ENCODE data around the gene TRAK2.
"Not testable (repeated sequence)": the region's sequence is repeated elsewhere in the genome, so short reads cannot be mapped to it uniquely, and the experiment has no call there.

The TRAK2 gene, protein sequence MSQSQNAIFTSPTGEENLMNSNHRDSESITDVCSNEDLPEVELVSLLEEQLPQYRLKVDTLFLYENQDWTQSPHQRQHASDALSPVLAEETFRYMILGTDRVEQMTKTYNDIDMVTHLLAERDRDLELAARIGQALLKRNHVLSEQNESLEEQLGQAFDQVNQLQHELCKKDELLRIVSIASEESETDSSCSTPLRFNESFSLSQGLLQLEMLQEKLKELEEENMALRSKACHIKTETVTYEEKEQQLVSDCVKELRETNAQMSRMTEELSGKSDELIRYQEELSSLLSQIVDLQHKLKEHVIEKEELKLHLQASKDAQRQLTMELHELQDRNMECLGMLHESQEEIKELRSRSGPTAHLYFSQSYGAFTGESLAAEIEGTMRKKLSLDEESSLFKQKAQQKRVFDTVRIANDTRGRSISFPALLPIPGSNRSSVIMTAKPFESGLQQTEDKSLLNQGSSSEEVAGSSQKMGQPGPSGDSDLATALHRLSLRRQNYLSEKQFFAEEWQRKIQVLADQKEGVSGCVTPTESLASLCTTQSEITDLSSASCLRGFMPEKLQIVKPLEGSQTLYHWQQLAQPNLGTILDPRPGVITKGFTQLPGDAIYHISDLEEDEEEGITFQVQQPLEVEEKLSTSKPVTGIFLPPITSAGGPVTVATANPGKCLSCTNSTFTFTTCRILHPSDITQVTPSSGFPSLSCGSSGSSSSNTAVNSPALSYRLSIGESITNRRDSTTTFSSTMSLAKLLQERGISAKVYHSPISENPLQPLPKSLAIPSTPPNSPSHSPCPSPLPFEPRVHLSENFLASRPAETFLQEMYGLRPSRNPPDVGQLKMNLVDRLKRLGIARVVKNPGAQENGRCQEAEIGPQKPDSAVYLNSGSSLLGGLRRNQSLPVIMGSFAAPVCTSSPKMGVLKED
- 88.2 to 147 reads per million in 2 donors for total RNA-seq

DNA sequence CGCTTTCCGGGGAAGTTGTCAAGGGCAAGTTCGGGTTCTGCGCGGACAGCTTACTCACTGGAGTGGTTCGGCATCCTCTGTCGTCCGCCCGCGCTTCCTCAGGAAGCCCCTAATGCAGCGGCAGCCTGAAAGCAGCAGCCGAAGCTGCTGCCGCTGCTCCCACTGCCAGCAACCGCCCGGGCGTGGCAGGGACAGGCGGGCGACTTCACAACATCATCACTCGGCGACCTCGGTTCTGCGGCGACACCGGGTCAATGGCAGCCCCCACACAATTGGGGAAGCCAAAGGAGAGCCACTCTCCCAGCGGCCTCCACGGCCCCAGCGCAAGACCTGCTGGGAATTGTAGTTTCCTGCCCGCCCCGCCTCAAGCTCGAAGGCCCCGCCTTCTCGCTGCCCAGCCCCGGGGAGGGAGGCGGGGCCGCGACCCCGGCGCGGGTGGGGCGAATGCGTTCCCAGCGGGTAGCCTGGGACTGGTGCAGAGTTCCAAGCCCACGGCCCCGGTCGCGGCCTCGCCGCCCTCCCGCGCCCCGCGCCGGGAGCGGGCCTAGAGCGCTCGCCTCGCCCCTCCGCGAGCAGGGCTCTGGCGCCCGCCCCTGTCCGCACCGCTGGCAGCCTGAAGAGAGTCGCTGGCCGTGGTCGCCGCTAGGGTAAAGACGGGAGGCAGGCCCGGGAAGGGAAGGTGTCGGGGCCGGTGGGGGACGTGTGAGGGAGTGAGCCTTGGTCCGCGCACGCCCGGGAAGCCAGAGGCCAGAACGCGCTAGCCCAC is at the start of gene TRAK2, which contains the start of gene STRADB:
Gene TRAK2 (minus strand): TSS at position 167 of the 766 bp plus-strand sequence. CDS start 30,951 bp downstream, outside the sequence.
Gene STRADB (plus strand): TSS at position 449 of the 766 bp plus-strand sequence. CDS start 3,101 bp downstream, outside the sequence.
- DNase-seq, result peak; percentile 86 to 99 (median 95)

DNA sequence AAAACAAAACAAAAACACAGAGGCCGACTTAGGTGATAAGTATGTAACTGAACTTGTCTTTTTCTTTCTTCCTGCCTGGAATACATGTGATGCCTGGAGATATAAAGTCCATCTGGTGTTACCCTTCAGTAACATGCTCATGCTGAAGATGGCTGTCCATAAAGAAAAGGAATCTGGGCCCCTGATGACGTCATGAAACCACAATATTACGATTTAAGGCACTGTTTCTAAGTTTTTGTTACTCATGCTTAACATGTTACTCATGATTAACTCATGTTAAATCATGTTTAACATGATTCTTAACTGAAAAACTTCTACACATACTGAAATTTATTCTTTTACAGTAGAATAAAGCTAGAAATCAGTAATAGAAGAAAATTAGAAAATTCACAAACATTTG is 49.3 kb upstream of the TRAK2 start:
- peak in 1 of 5 experiments; percentile 2 for DNase-seq

DNA sequence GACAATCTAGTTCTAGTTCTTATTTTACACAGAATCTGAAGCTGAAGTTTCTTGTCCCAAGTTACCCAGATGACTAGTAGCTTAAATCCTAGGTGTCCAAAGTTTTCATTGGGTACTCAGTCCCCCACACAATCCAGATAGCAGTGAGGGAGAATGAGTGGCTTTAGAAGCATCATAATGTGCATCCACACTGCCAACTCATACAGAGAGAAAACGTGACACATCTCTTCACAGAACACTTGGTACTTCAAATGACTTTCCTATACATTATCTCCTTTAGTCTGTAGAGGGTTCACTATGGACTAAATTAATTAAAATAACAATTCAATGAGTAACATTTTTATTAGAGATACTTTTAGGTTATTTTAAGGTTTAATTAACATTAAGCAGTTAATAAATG is 45.5 kb upstream of the TRAK2 start:
- DNase-seq, result no peak

DNA sequence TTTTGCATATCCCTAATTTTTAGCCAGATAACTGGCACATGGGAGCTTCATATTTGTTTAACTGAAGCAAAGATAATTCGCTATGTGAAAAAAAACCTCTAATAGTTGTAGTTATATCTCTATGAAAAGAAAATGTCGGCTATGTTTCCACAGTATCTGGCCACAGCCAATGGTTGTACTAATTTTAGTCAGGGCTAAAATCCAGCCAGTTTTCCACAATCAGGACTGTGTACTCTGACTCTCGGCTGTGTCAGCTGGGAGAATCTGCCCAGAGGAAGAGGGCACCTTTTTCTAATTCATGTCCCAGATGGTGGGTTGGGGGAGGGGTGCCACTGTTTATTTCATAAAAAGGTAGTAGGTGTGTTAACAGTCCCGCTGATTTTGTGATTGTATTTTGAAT is 39.0 kb upstream of the TRAK2 start:
- no peak for DNase-seq

DNA sequence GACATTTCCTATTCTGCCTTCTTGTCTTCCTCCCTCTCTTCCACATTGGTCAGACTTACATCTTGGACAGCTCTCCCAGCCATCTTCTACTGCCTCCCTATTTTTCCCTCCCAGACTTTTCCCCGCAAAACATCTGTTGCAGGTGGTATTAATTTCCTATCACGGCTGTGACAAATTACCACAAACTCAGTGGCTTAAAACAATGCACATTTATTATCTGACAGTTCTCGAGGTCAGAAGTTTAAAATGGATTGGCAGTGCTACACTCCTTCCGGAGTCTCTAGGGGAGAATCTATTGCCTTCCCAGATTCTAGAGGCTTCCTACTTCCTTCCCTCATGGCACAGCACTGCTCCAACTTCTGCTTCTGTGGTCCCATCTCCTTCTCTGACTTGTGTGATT is 33.5 kb upstream of the TRAK2 start:
- no peak for DNase-seq

DNA sequence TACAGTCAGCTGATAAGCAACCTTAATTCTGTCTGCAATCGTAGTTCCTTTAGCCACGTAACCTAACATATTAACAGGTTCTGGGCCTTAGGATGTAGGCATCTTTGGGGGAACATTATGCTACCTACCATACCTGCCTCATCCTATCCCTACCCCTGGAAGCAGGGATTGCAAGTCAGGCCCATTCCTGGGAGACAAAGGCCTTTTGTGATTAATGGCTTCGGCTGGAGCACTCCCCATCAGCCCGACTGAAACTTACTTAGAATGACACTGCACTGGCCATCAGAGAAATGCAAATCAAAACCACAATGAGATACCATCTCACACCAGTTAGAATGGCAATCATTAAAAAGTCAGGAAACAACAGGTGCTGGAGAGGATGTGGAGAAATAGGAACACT is 32.5 kb upstream of the TRAK2 start:
- not testable (repeated sequence) for DNase-seq

DNA sequence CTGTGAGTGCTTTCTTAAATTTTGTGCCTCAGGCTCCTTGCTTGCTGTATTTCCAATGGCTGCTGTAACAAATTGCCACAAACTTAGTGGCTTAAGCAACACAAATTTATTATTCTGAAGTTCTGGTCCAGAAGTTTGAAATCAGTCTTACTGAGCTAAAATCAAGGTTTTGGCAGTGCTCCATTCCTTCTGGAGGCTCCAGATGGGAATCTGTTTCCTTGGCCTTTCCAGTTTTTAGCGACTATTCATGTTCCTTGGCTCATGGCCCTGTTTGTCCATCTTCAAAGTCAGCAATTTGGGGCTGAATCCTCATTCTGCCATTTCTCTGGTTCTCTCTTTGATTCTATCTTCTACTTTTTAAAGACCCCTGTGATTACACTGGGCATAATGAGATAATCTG is 32.1 kb upstream of the TRAK2 start:
- no peak for DNase-seq

DNA sequence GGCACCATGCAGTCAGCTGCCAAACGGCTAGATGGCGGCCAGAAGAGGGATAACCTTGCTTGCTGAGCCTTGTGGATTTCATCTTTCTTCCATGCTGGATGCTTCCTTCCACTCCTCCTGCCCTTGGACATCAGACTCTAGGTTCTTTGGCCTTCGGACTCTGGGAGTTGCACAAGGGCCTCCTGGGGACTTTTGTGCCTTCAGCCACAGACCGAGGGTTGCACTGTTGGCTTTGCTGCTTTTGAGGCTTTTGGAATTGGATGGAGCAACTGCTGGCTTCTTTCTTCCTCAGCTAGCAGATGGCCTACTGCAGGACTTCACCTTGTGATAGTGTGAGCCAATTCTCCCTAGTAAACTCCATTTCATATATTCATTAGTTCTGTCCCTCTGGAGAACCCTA is 31.3 kb upstream of the TRAK2 start:
- DNase-seq, result no peak

DNA sequence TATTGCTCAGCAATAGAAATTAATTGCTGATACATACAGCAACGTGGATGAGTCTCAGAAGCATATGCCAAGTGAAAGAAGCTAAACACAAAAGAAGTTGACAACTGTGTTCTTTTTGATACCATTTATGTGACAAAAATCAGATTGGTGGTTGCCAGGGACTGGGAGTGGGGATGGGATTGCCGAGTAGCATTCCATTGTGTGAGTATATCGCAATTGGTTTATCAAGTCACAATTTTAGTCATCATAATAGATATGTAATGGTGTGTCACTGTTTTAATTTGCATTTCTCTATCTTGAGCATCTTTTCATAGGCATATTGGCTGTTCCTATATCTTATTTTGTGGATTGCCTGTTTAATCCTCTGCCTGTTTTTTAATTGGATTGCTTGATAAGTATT is 21.2 kb upstream of the TRAK2 start:
- DNase-seq, result no peak

DNA sequence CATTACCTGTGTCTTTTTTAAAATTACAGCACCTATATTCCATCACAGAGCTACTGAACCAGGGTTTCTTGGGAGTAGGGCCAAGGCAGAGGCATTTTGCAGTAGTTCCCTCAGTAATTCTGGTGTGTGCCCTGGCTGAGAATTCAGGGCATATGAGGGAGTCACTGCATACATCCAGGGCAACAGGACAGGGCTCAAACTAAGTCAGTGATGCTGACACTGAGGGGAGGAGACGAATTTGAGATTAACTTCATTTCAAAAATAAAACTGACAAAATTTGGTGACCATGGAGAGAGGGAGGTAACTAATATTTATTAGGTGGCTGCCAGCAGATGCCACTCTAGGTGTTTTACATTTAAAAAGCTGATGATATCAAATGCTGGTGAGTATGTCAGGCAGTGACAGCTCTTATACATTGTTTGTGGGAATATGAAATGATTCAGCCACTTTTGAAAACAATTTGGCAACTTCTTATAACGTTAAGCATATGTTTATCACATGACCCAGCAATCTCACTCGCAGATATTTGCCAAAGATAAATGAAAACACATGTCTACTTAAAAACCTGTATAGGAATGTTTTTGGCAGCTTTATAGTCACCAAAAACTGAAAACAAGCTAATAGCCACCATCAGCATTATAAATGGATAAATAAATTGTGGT is 20.6 kb upstream of the TRAK2 start:
- DNase-seq, result no peak

DNA sequence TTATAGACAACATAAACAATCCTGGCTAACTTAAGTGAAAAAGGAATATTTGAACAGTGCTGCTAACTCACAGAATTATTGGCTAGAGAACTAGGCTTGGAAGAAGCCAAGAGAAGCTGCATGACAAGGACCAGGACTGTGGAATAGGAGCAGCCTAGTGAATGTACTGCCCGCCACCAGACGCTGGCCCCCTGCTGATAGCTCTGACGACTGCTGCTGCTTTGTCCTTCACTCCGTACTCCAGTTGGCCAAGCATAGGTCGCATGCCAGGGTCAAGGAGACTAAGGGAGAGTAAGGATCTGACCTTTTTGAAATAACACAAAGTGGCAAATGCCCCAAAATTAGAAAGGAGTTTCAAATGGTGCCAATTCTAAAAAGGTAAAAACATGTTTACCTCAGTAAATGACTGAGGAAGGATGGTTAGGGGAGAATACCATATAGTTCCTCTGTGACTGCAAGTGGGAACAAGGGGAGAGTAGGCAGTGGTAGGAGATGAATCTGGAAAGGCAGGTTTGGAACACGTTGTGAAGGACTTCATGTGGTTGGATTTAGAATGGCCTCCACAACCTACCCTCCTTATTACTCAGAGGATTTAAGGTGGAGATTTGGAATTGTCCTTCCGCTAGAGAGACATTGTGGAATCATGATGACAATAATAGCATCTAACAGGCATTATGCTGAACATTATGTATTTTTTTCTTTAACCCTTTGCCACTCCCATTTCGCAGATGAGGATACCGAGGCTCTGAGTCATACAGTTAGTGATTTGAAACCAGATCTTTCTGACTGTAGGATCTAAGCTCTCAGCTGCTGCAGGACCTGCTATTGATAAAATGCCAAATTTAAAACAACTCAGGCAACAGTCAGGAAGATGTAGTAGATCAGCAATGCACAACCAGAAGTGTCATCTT is 19.8 kb upstream of the TRAK2 start:
- DNase-seq, result peak in 1 of 5 experiments; percentile 48

DNA sequence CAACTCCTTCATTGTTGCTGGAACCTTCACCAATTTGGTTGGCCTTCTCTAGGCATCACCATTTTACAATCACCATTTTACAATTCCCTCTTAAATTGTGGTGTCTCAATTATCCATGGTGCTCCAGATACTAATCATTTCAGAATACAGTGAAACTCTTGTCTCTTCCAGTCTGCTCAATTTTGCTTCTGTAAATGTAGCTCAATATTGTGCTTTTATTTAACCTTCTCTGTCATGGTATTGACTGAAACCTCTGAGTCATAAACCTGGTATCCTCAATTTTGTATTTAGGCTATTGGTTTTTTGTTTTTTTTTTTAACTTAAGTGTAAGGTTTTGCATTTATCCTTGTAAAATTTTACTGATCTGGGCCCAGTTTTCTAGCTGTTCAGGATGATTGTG is 16.4 kb upstream of the TRAK2 start:
- DNase-seq, result no peak

DNA sequence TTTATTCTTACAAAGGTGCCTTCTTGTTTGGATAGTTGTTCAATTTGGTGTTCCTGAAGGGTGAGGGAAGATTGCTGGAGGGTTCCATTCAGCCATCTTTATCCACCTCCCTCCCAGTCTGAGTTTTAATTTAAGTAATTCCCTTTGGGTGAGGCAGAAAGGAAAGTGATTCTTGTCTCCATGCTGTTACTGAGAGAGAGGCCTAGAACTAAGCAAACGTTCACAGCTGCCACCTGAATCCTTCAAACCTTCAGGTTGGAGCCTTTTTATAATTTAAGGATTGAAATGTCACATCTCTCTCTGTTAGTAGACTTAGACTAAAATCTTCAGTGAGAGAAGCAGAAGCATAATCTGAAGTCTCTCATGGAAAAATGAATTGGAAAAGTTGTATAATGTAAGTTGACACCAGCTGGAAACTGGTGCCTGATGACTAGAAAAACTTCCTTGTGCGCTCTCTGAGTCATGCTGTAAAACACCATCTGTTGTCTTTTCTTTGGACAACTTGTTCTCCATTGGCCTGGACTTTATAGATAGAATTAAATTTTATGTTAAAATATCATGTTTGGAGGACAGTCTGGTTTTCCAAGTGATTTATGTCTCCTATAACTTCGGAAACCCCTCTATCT is 14.9 kb upstream of the TRAK2 start:
- no peak for DNase-seq

DNA sequence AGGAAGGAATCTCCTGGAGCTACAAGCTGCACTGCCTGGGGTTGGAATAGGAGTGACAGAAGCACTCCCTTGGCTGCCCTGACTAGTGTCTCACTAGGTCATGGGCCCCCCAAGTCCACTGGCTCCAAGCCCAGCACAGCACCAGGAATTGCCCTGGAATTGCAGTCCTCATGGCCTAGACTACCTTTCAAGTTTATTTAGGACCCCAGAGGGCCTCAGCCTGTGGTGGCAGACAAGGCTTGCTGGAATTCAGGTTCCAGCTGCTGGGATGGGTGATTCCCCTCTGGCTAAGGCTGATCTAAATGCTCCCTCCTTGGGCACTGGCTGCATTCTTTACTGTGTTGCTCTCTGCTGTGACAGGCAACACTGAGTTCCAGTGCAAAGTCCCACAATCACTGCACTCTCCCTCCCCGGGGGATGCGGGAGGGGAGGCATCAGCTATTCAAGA is 14.3 kb upstream of the TRAK2 start:
- no peak for DNase-seq

DNA sequence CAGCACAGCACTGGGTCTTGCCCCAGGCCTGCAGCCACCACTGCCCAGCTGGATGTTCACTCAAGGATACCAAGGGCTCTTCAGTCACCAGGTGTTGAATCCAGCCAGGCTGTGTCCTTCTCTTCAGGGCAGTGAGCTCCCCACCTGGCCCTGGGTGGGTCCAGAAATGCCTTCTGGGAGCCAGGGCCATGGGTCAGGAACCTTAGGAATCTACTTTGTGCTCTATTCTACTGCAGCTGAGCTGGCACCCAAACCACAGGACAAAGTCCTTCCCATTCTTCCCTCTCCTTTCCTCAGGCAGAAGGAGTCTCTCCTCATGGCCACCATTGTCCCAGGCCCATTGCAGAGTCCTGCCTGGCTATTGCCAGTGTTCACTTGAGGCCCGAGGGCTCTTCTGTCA is 13.3 kb upstream of the TRAK2 start:
- no peak for DNase-seq

DNA sequence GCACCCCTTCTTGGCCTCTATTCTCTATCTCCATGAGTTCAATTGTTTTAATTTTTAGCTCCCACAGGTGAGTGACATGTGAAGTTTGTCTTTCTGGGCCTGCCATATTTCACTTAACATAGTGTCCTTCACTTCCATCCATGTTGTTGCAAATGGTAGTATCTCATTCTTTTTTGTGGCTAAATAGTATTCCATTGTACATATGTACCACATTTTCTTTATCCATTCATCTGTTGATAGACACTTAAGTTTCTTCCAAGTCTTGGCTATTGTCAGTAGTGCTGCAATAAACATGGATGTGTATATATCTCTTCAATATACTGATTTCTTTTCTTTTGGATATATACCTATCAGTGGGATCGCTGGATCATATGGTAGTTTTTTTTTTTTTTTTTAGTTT is 9.3 kb upstream of the TRAK2 start:
- no peak for DNase-seq

DNA sequence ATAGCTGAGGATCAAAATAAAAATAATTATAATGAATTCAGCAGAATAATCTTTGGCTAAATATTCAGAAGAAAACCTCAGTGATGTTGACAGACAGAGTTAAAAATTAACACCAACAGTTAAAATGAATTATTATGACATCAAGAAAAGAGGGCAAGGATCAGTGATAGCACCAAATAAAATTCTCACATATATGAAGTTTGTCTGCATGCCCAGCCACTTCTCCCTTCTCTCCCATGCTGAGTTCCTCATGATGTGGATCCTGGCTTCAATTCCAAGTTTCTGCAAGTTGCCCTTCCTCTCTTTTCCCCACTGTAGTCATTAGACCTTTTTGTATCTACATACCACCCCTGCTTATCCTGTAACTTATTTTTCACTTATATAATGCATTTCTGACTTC is 7.1 kb upstream of the TRAK2 start:
- DNase-seq, result no peak

DNA sequence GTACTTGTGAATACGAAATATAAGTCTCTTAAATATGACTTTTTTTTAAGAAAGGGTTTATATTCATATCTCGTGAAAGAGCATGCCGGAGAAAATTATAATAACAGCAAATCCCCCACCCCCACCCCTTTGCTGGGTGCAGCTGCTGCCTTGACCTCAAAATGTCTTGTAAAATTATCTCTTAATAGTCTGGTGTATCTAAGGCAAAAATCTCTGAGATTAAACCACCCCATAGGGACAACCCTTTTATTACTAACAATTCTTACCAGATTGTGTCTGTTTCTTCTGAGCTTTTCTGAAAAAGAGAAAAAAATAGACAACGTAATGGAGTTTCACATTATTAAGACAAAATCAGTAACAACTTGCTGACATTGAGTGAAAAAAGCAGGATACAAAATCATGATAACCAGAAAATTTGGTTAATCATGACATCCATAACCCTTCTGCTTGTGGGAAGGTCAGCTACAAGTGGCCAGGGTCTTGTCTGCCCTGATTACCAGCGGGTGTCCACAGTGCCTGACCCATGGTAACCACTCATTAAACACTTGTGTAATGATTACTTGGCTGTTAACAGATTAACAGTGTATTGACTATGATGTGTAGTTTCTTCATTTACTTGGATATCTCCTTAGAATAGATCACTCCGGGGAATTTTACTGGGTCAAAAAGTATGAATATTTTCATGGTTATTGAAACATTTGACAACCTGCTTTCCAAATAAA is 1.8 kb upstream of the TRAK2 start:
- no peak for DNase-seq

DNA sequence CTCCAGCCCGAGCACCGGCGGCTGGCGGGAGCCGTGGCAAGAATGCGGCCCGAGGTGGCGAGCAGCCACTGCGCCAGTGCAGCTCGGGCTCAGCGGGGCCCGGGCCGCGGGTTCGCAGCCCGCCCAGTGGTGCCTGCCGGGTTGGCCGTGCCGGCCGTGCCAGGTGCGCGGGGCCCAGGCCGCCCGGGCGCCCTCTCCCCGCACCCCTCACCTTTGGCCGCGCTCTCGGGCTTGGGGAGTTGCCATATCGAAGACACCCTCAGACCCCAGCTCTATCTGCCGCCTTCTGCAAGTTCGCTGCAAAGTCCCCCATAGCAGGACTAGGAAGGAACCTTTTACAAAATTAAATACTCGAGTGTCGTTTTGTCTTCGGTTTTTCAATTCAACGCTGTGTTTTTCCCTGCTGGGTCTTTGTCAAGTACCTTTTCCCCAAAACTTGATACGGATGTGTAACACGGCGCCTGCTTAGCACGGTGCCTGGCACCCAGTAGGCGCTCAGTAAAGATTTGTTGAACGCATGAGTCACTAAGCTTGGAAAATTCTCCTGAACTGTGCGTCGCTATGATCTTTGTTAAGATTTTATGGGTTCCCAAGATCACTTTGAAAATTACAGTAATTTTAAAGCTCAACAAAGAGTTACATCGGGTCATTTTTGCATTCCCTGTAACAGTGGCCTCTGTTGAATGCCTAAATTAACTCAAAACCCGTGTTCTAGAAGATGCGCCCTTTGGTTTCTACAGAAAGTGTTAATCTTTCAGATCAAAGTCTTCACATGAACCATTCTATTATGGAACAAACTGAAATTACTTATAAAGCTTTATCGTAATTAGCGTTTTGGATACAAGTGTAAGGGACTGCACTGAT is 1.0 kb upstream of the TRAK2 start:
- no peak for DNase-seq

All from T-helper 2 cell (primary cell).